GOT3 (cell line): ENCODE measurements around the gene TOM1.

Experiments used
- DNase-seq: peaks from one replicate; lab custom pipeline; 2025; ENCODE audit warnings: mixed read lengths; lab: John Stamatoyannopoulos, UW

Gene TOM1

GRCh38 chr22:35299673-35300499 is at the start of gene TOM1:
Gene TOM1, plus strand, starts transcription at chr22:35299894. Its CDS starts 35 bp downstream, at chr22:35299929.
- DNase-seq = peak; percentile 96

- no peak for DNase-seq
These were observed 49.5 kb upstream of the TOM1 start for GRCh38 chr22:35250156-35250555.

- DNase-seq = no peak
These were observed 45.7 kb upstream of the TOM1 start for GRCh38 chr22:35253946-35254345.

GRCh38 chr22:35257002-35257320 is 42.7 kb upstream of the TOM1 start:
- no peak for DNase-seq

GRCh38 chr22:35257321-35258190 is 42.1 kb upstream of the TOM1 start, which contains the start of gene HMGXB4:
Gene HMGXB4, plus strand, starts transcription at chr22:35257493. Its CDS starts 4,898 bp downstream, at chr22:35262391.
- peak; percentile 60 for DNase-seq

- DNase-seq = no peak
These were observed 41.3 kb upstream of the TOM1 start for GRCh38 chr22:35258191-35258988.

GRCh38 chr22:35264986-35265385 is 34.7 kb upstream of the TOM1 start:
- no peak for DNase-seq

GRCh38 chr22:35266277-35266676 is 33.4 kb upstream of the TOM1 start:
- DNase-seq = no peak

GRCh38 chr22:35269630-35270029 is 30.1 kb upstream of the TOM1 start:
- DNase-seq = no peak

GRCh38 chr22:35274154-35274871 is 25.4 kb upstream of the TOM1 start:
- DNase-seq = no peak

- no peak for DNase-seq
These were observed 24.1 kb upstream of the TOM1 start for GRCh38 chr22:35275580-35275979.

- DNase-seq = no peak
These were observed 23.7 kb upstream of the TOM1 start for GRCh38 chr22:35276019-35276418.

- DNase-seq = no peak
These were observed 11.6 kb upstream of the TOM1 start for GRCh38 chr22:35288116-35288515.

GRCh38 chr22:35292786-35293185 is 6.9 kb upstream of the TOM1 start:
- DNase-seq = no peak

- no peak for DNase-seq
These were observed 3.6 kb upstream of the TOM1 start for GRCh38 chr22:35296051-35296450.

- DNase-seq = no peak
These were observed 449 bp upstream of the TOM1 start for GRCh38 chr22:35299217-35299672.

GRCh38 chr22:35301372-35301874 is 1.7 kb downstream of the TOM1 start:
- peak; percentile 68 for DNase-seq

GRCh38 chr22:35303029-35303624 is 3.4 kb downstream of the TOM1 start:
- no peak for DNase-seq

- DNase-seq = no peak
These were observed 5.9 kb downstream of the TOM1 start for GRCh38 chr22:35305525-35306070.

- no peak for DNase-seq
These were observed 6.8 kb downstream of the TOM1 start for GRCh38 chr22:35306350-35306967.
